AG04450 (cell line): ENCODE measurements around the gene IFT122. TPM values are rescaled to one million over a fixed set of nuclear protein-coding genes. Genes with fewer than 3 reads are reported as not detected.

Experiments used
- CTCF ChIA-PET: fragments of 300-600, 350-600 bp; formaldehyde crosslinking; extraction: SDS; loops from one replicate; lab custom pipeline; 2022; ENCODE audit warnings: antibody characterized with exemption, inconsistent platforms; lab: Charles Lee
- POLR2A ChIA-PET: fragments of 350-600 bp; formaldehyde crosslinking; extraction: SDS; loops from one replicate; lab custom pipeline; 2021; ENCODE audit warnings: antibody characterized with exemption, inconsistent platforms; lab: Yijun Ruan, JAX
- DNase-seq: peaks from one replicate; pipeline ENCODE4 v3.0.0-alpha.2; 2011; ENCODE audit warnings: low read depth, low spot score
- H3K27ac ChIP-seq: one replicate; pipeline ENCODE4 v1.5.1; 2012; ENCODE audit warnings: low read depth, low read length, control low read depth
- H3K27me3 ChIP-seq: one replicate; pipeline ENCODE4 v1.6.0; 2012; ENCODE audit warnings: low read length; ENCODE audit not compliant: control insufficient read depth, insufficient read depth
- H3K4me3 ChIP-seq: 2 replicates; pipeline ENCODE4 v1.5.1; 2011; ENCODE audit warnings: mild to moderate bottlenecking, low read depth, low read length, control low read depth
- H3K9me3 ChIP-seq: 2 replicates; pipeline ENCODE4 v1.5.1; 2012; ENCODE audit warnings: low read length; ENCODE audit not compliant: control insufficient read depth, insufficient read depth
- polyA plus RNA-seq: library from polyadenylated mRNA; depleted of rRNA; stranded (reverse); fragments of >200 nt; gene quantifications from 2 replicates; pipeline ENCODE4 v1.2.3, GENCODE V29; 2011
- TF ChIP-seq, protein P1 (sequence below): IDR thresholded peaks from 2 replicates; pipeline ENCODE4 v1.5.1; 2011; ENCODE audit warnings: low read depth, low read length, control low read depth, inconsistent platforms

IFT122 gene
- polyA plus RNA-seq, 1 experiment = 14.3 TPM

DNA sequence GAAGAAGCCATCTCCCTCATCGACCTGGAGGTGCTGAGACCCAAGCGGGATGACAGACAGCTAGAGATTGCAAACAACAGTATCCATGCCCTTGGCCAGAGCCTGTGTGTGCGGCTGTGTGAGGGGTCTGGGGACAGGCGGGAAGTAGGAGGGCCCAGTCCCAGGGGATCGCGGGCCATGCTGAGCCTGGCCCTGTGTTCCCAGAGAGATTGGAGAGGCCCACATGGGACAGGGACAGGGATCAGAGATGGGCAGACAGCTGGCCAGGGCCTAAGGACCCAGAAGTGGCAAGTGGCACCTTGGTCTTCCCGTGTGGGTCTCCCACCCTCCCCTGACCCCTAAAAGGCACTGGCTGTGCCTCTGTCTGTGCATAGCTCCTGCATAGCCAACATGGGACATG is 77.5 kb downstream of the IFT122 start:
- Histone ChIP-seq H3K27ac (no peak overlapping the region), H3K27me3 (no peaks in the 10 kb centered on the region), H3K4me3 (no peak overlapping the region), H3K9me3 (no peaks in the 10 kb centered on the region; the same call in 1 of the 2 replicates)
- POLR2A ChIA-PET = no interaction called here
- DNase-seq = no peak
- TF ChIP-seq, protein P1, sequence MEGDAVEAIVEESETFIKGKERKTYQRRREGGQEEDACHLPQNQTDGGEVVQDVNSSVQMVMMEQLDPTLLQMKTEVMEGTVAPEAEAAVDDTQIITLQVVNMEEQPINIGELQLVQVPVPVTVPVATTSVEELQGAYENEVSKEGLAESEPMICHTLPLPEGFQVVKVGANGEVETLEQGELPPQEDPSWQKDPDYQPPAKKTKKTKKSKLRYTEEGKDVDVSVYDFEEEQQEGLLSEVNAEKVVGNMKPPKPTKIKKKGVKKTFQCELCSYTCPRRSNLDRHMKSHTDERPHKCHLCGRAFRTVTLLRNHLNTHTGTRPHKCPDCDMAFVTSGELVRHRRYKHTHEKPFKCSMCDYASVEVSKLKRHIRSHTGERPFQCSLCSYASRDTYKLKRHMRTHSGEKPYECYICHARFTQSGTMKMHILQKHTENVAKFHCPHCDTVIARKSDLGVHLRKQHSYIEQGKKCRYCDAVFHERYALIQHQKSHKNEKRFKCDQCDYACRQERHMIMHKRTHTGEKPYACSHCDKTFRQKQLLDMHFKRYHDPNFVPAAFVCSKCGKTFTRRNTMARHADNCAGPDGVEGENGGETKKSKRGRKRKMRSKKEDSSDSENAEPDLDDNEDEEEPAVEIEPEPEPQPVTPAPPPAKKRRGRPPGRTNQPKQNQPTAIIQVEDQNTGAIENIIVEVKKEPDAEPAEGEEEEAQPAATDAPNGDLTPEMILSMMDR = no peak
- CTCF ChIA-PET = no interaction called here

DNA sequence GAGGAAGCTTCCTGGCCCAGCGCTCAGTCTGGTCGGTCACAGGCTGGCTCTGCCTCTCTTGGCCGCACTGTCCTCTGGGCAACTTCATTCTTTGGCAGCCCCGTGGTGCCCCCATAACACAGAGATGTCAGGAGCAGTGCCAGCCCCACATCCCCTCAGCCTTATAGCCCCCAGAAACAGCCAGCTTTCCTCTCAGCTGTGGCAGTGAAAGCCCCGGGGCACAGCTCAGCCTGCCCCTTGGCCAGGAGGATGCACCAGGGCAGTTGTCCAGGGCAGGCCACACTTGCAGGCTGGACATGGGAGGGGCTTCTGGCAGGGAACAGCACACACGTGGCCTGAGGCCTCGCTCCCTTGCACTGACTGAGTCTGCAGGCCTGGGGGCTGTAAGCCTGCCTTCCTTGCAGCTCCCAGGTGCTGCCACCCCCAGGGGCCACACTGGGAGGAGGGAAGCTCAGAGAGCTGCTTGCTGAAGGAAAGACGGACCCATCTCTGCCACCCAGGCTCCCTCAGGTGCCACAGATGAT is 78.1 kb downstream of the IFT122 start:
- H3K27me3 ChIP-seq = no peaks in the 10 kb centered on the region
- ChIA-PET CTCF (no interaction called here), POLR2A (no interaction called here)
- H3K4me3 ChIP-seq = no peak overlapping the region
- TF ChIP-seq, protein P1 = no peak
- H3K9me3 ChIP-seq = no peaks in the 10 kb centered on the region; the same call in 1 of the 2 replicates
- H3K27ac ChIP-seq = no peak overlapping the region
- no peak for DNase-seq

DNA sequence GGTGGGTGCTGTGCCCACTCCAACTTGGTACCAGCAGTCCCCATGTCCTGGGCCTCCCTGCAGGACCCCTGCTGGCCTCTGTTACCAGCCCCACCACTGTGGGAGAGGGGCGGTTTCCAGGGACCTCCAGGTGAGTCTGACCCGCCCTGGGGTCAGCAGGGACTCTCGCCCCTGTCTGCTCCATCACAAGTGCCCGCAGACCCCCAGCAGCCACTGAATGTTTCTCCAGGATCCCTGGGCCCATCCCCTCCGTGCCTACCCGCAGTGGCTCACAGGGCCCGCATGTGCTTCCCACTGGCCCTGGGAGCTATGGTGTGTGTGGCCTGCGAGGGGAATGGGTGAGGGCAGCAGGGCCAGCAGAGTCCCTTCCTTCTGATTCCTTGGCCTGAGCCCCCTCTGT is 78.6 kb downstream of the IFT122 start:
- POLR2A ChIA-PET = no interaction called here
- TF ChIP-seq, protein P1 = no peak
- Histone ChIP-seq H3K27ac (no peak overlapping the region), H3K4me3 (no peak overlapping the region), H3K9me3 (no peaks in the 10 kb centered on the region; the same call in 1 of the 2 replicates), H3K27me3 (no peaks in the 10 kb centered on the region)
- CTCF ChIA-PET = no interaction called here
- DNase-seq = no peak

DNA sequence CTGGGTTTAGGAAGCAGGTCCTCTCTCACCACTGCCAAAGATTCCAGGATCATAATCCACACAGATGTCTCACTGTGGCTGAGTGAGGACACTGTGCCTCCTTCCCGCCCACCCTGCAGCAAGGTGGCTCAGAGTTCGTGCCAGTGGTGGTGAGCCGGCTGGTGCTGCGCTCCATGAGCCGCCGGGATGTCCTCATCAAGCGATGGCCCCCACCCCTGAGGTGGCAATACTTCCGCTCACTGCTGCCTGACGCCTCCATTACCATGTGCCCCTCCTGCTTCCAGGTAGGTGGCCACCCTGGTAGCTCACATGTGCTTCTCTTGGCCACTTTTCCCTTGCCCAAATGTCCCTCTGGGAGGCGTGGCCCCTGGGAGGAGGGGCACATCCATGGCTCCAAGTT is 79.4 kb downstream of the IFT122 start:
- Histone ChIP-seq H3K4me3 (no peak overlapping the region), H3K9me3 (no peaks in the 10 kb centered on the region; the same call in 1 of the 2 replicates), H3K27ac (no peak overlapping the region), H3K27me3 (no peaks in the 10 kb centered on the region)
- ChIA-PET POLR2A (no interaction called here), CTCF (no interaction called here)
- TF ChIP-seq, protein P1 = no peak
- DNase-seq = no peak

DNA sequence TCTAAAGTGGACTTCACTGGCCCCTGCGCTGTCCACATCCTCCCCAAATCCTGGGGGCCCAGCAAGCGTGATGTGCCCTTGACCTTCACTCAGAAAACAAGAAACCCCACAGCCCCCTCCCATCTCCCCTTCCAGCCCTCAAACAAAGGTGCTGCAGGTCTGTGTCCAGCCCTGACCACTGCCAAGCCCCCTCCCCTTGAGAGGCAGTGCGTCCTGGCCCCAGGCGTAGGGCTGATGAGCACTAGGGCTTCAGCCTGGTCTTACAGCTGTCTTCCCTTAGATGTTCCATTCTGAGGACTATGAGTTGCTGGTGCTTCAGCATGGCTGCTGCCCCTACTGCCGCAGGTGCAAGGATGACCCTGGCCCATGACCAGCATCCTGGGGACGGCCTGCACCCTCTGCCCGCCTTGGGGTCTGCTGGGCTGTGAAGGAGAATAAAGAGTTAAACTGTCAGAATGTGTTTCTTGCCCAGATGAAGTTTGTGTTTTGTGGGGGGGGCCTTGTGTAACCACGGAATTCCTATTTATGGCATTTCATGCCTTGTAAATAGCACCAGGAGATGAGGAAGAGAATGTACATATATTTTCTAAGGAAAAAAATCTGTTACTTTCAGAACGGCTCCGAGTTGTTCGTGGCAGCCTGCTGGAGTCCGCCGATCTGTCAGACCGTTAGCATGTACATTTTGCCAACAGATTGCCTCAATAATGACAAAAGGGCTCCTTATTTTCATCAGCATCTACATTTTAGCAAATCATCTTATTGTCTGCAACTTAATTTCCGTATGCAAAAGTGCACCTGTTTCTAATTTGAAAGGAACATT is 80.1 kb downstream of the IFT122 start:
- H3K4me3 ChIP-seq = no peak overlapping the region
- no peak for DNase-seq
- no peaks in the 10 kb centered on the region; the same call in 1 of the 2 replicates for H3K9me3 ChIP-seq
- POLR2A ChIA-PET = no interaction called here
- CTCF ChIA-PET = no interaction called here
- TF ChIP-seq, protein P1 = no peak
- no peak overlapping the region for H3K27ac ChIP-seq
- no peaks in the 10 kb centered on the region for H3K27me3 ChIP-seq
